Measurements from ENCODE around the gene ACCS.

ACCS gene

GRCh38 chr11:44090539-44090938, 24.5 kb downstream of the ACCS start:
- no peak for DNase-seq (ENCODE audit: low read depth in 2 of 2)

- peak; percentile 58 to 60 for DNase-seq (ENCODE audit: low read depth in 2 of 2)
These were observed 28.3 kb downstream of the ACCS start for GRCh38 chr11:44094260-44094868.

- DNase-seq (ENCODE audit: low read depth in 2 of 2), result peak; percentile 67 to 71
These were observed 29.7 kb downstream of the ACCS start, which contains the start of gene EXT2 for GRCh38 chr11:44095506-44096359. Gene EXT2 (plus strand): TSS chr11:44095678. CDS start chr11:44107713, 12,035 bp downstream.

- no peak for DNase-seq (ENCODE audit: low read depth in 2 of 2)
These were observed 30.5 kb downstream of the ACCS start for GRCh38 chr11:44096360-44097185.

- DNase-seq (ENCODE audit: low read depth in 2 of 2), result no peak
These were observed 31.8 kb downstream of the ACCS start for GRCh38 chr11:44097821-44098220.

- DNase-seq (ENCODE audit: low read depth in 2 of 2), result no peak
These were observed 35.0 kb downstream of the ACCS start for GRCh38 chr11:44101098-44101497.

GRCh38 chr11:44104481-44105294, 38.6 kb downstream of the ACCS start:
- DNase-seq (ENCODE audit: low read depth in 2 of 2), result no peak

GRCh38 chr11:44108260-44108659, 42.2 kb downstream of the ACCS start:
- no peak for DNase-seq (ENCODE audit: low read depth in 2 of 2)

- DNase-seq (ENCODE audit: low read depth in 2 of 2), result peak in 1 of 2 donors; percentile 34
These were observed 44.2 kb downstream of the ACCS start for GRCh38 chr11:44110231-44110679.

- no peak for DNase-seq (ENCODE audit: low read depth in 2 of 2)
These were observed 46.2 kb downstream of the ACCS start for GRCh38 chr11:44112091-44112821.

- DNase-seq (ENCODE audit: low read depth in 2 of 2), result no peak
These were observed 46.9 kb downstream of the ACCS start for GRCh38 chr11:44113018-44113417.

GRCh38 chr11:44113572-44113971, 47.5 kb downstream of the ACCS start:
- no peak for DNase-seq (ENCODE audit: low read depth in 2 of 2)

- no peak for DNase-seq (ENCODE audit: low read depth in 2 of 2)
These were observed 50.3 kb downstream of the ACCS start for GRCh38 chr11:44116234-44116830.

- no peak for DNase-seq (ENCODE audit: low read depth in 2 of 2)
These were observed 54.1 kb downstream of the ACCS start for GRCh38 chr11:44120169-44120568.

GRCh38 chr11:44125598-44125997, 59.5 kb downstream of the ACCS start:
- DNase-seq (ENCODE audit: low read depth in 2 of 2), result no peak

- no peak for DNase-seq (ENCODE audit: low read depth in 2 of 2)
These were observed 60.2 kb downstream of the ACCS start for GRCh38 chr11:44126304-44126703.

- no peak for DNase-seq (ENCODE audit: low read depth in 2 of 2)
These were observed 61.1 kb downstream of the ACCS start for GRCh38 chr11:44127130-44127529.

GRCh38 chr11:44128729-44129128, 62.7 kb downstream of the ACCS start:
- DNase-seq (ENCODE audit: low read depth in 2 of 2), result no peak

- DNase-seq (ENCODE audit: low read depth in 2 of 2), result no peak
These were observed 64.7 kb downstream of the ACCS start for GRCh38 chr11:44130751-44131150.

GRCh38 chr11:44133335-44133946, 67.4 kb downstream of the ACCS start:
- DNase-seq (ENCODE audit: low read depth in 2 of 2), result no peak
